Neuronal stem cell (in vitro differentiated cells): ENCODE measurements around the gene NT5C3A.

Experiments used
- DNase-seq: peaks from one replicate; pipeline ENCODE4 v3.0.0-alpha.2; 2013; ENCODE audit warnings: low spot score
- H2AFZ ChIP-seq: one replicate; pipeline ENCODE4 v1.6.1; 2013; ENCODE audit warnings: mild to moderate bottlenecking, low read length, inconsistent platforms
- H2AK5ac ChIP-seq: 2 replicates; pipeline ENCODE4 v1.6.1; 2013; ENCODE audit warnings: low read depth, mild to moderate bottlenecking, inconsistent platforms, low read length, moderate library complexity, mixed read lengths
- H2BK120ac ChIP-seq: 2 replicates; pipeline ENCODE4 v1.6.1; 2013; ENCODE audit warnings: low read depth, mild to moderate bottlenecking, inconsistent platforms, low read length, moderate library complexity, mixed read lengths
- H2BK12ac ChIP-seq: one replicate; pipeline ENCODE4 v1.6.1; 2013; ENCODE audit warnings: low read length, inconsistent platforms
- H2BK15ac ChIP-seq: 2 replicates; pipeline ENCODE4 v1.6.1; 2013; ENCODE audit warnings: mild to moderate bottlenecking, low read length, inconsistent platforms, mixed read lengths
- H2BK5ac ChIP-seq: one replicate; pipeline ENCODE4 v1.6.1; 2013; ENCODE audit warnings: inconsistent platforms, mild to moderate bottlenecking, low read length, moderate library complexity
- H3K14ac ChIP-seq: one replicate; pipeline ENCODE4 v1.6.1; 2013; ENCODE audit warnings: low read length, inconsistent platforms
- H3K18ac ChIP-seq: 2 replicates; pipeline ENCODE4 v1.6.1; 2013; ENCODE audit warnings: low read length, inconsistent platforms
- H3K23ac ChIP-seq: 2 replicates; pipeline ENCODE4 v1.6.1; 2013; ENCODE audit warnings: low read depth, mild to moderate bottlenecking, mixed read lengths, low read length, inconsistent platforms; ENCODE audit not compliant: poor library complexity
- H3K27ac ChIP-seq: replicated peaks from 3 replicates; pipeline ENCODE4 v1.5.1; 2013; ENCODE audit warnings: low read length, inconsistent platforms
- H3K27me3 ChIP-seq, 3 experiments: 2 replicates each; pipeline ENCODE4 v1.6.1; 2013; ENCODE audit warnings: low read length in 3 of 3, mild to moderate bottlenecking in 2 of 3, inconsistent platforms in 1 of 3, low read depth in 1 of 3, mixed read lengths in 1 of 3, moderate library complexity in 1 of 3; ENCODE audit not compliant: control insufficient read depth in 3 of 3, insufficient read depth in 3 of 3
- H3K36me3 ChIP-seq, 2 donors: replicated peaks in 1 of 2; 2 replicates each; pipeline ENCODE4 v1.6.1; 2013; ENCODE audit warnings: low read length in 2 of 2; ENCODE audit not compliant: control insufficient read depth in 2 of 2, insufficient read depth in 2 of 2
- H3K4ac ChIP-seq: 2 replicates; pipeline ENCODE4 v1.6.1; 2013; ENCODE audit warnings: inconsistent platforms, mild to moderate bottlenecking, low read length, moderate library complexity
- H3K4me1 ChIP-seq, 2 donors: 1 replicate in 1 of 2; 2 replicates in 1 of 2; pipeline ENCODE4 v1.6.1; 2013; ENCODE audit warnings: low read length in 2 of 2, low read depth in 1 of 2; ENCODE audit not compliant: control insufficient read depth in 2 of 2, insufficient read depth in 1 of 2
- H3K4me2 ChIP-seq: one replicate; pipeline ENCODE4 v1.6.1; 2013; ENCODE audit warnings: mild to moderate bottlenecking, low read length, inconsistent platforms; ENCODE audit not compliant: insufficient read depth, poor library complexity, severe bottlenecking
- H3K4me3 ChIP-seq, 2 donors: 2 replicates each; pipeline ENCODE4 v1.5.1; 2013; ENCODE audit warnings: low read length in 2 of 2, mild to moderate bottlenecking in 2 of 2, inconsistent platforms in 1 of 2, moderate library complexity in 1 of 2
- H3K79me1 ChIP-seq: one replicate; pipeline ENCODE4 v1.6.1; 2013; ENCODE audit warnings: low read depth, mild to moderate bottlenecking, inconsistent platforms, low read length, moderate library complexity
- H3K9ac ChIP-seq: one replicate; pipeline ENCODE4 v1.6.1; 2013; ENCODE audit warnings: mild to moderate bottlenecking, low read depth, low read length, inconsistent platforms; ENCODE audit not compliant: poor library complexity
- H3K9me3 ChIP-seq, 2 donors: replicated peaks in 1 of 2; 2 replicates each; pipeline versions ENCODE3 to v1.6.1; 2013; ENCODE audit warnings: low read length in 2 of 2, mild to moderate bottlenecking in 2 of 2, inconsistent platforms in 1 of 2, low read depth in 1 of 2, mixed read lengths in 1 of 2, moderate library complexity in 1 of 2; ENCODE audit not compliant: control insufficient read depth in 2 of 2, insufficient read depth in 1 of 2
- H4K8ac ChIP-seq: one replicate; pipeline ENCODE4 v1.6.1; 2013; ENCODE audit warnings: low read depth, mild to moderate bottlenecking, inconsistent platforms, low read length, moderate library complexity
- H4K91ac ChIP-seq: one replicate; pipeline ENCODE4 v1.6.1; 2013; ENCODE audit warnings: low read length, low read depth, mild to moderate bottlenecking, inconsistent platforms; ENCODE audit not compliant: poor library complexity
- WGBS, 2 donors: extraction: QIAGEN DNeasy Blood & Tissue Kit; methylation state at CpG; one replicate each; pipeline ENCODE4 v1.1.7; 2013; ENCODE audit warnings: missing lambda C conversion rate in 2 of 2, mixed read lengths in 1 of 2; ENCODE audit not compliant: insufficient read length in 2 of 2, insufficient replicate concordance in 1 of 2; ENCODE audit errors: extremely low coverage in 2 of 2; 5-methylcytosine and 5-hydroxymethylcytosine counted together

The NT5C3A gene

DNA sequence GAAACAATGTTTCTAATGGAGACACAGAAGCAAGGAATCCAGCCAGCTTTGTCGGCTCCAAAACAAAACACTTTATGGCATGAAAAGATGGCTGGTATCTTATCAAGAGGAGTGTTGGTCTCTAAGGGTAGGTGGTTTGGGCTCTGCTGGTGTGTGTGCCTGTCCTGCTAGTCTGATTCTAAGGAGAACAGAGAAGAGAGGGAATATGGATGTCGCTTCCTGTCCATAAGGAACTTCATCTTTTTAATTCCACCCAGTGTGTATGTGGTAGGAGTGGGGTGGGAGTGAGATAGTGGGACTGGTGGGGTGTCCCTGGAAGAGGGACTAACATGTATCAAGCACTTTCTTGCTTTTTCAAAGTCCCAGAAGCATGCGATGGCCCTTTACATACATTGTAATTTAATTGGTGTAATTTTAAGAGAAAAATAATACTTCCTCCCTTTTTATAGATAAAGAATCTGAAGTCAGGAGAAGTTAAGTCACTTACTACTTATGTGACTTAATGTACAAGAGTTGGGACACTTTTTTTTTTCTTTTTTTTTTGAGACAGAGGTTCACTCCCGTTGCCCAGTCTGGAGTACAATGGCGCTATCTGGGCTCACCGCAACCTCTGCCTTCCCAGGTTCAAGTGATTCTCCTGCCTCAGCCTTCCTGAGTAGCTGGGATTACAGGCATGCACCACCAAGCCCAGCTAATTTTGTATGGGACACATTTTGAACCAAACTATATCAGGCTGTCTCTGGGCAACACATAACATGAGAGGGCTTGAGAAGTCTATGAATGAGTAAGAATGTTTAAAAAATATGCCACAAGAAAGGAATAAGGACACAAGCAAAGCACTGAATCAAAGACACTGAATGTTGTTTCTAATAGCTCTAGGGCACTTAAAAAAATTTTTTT, 18.8 kb downstream of the NT5C3A start:
- H2BK15ac ChIP-seq, result no peak overlapping the region
- H3K36me3 ChIP-seq, result peaks cover 0 to 3% of the 10 kb centered on the region in 2 donors
- H2AFZ ChIP-seq, result no peak overlapping the region
- H3K27me3 ChIP-seq, result no peaks in the 10 kb centered on the region
- H4K8ac ChIP-seq, result no peak overlapping the region
- H3K4me3 ChIP-seq, result no peak overlapping the region
- H3K4me1 ChIP-seq, result peaks cover 0 to 2% of the 10 kb centered on the region in 2 donors
- no peak overlapping the region for H2BK5ac ChIP-seq
- no peak overlapping the region for H3K4me2 ChIP-seq
- no peak for DNase-seq
- no peak overlapping the region for H2BK12ac ChIP-seq
- H2BK120ac ChIP-seq, result no peak overlapping the region
- WGBS, 2 donors, result no CpG with 5 or more reads among the region's 6 CpGs
- peaks cover 0 to 3% of the 10 kb centered on the region in 2 donors for H3K9me3 ChIP-seq
- no peak overlapping the region for H3K23ac ChIP-seq
- no peak overlapping the region for H3K18ac ChIP-seq
- H3K4ac ChIP-seq, result no peak overlapping the region
- no peak overlapping the region for H2AK5ac ChIP-seq
- no peak overlapping the region for H3K9ac ChIP-seq
- no peak overlapping the region for H3K27ac ChIP-seq
- H3K14ac ChIP-seq, result no peak overlapping the region
- no peak overlapping the region for H4K91ac ChIP-seq
- peaks cover 3% of the 10 kb centered on the region for H3K79me1 ChIP-seq

DNA sequence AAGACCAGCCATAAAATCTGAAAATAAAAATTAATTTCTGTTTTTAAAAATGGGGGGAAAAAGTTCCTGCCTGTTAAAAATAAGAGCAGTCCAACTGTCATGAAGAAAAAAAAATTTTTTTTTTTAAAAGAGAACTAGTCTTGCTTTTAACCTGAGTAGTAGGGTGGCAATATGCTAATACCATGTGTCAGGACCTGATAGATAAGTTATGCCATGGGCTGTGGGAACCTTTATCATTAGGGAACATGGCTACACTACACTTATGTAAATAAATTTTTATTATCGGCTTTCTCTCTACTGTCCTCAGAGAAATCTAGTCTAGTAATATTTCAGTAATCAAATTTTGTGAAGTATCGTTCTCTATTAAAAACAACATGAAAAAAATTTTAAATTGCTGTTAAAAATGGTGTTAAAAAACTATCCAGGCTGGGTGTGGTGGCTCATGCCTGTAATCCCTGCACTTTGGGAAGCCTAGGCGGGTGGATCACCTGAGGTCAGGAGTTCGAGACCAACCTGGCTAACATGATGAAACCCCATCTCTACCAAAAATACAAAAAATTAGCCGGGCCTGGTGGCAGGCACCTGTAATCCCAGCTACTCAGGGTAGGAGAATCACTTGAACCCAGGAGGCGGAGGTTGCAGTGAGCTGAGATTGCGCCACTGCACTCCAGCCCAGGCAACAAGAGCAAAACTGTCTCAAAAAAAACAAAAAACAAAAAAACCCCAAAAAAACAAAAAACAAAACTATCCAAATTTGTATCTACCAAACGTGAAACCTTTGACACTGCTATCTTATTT, 20.7 kb downstream of the NT5C3A start:
- Histone ChIP-seq H3K4me1 (peaks cover 0 to 2% of the 10 kb centered on the region in 2 donors), H3K36me3 (peaks cover 0 to 3% of the 10 kb centered on the region in 2 donors), H3K18ac (no peak overlapping the region), H2BK5ac (no peak overlapping the region), H3K9ac (no peak overlapping the region), H3K4me3 (no peak overlapping the region), H4K8ac (no peak overlapping the region), H3K9me3 (peaks cover 0 to 3% of the 10 kb centered on the region in 2 donors), H4K91ac (no peak overlapping the region), H2AFZ (no peak overlapping the region), H3K23ac (no peak overlapping the region), H3K27ac (no peak overlapping the region), H2BK15ac (no peak overlapping the region), H2AK5ac (no peak overlapping the region), H3K14ac (no peak overlapping the region), H3K79me1 (peaks cover 2% of the 10 kb centered on the region), H3K4ac (no peak overlapping the region), H2BK120ac (no peak overlapping the region), H3K27me3 (no peaks in the 10 kb centered on the region), H2BK12ac (no peak overlapping the region), H3K4me2 (no peak overlapping the region)
- 100% methylated on average over 1 of the region's 8 CpGs; no CpG with 5 or more reads in 1 of the 2 donors for WGBS, 2 donors
- DNase-seq, result no peak

DNA sequence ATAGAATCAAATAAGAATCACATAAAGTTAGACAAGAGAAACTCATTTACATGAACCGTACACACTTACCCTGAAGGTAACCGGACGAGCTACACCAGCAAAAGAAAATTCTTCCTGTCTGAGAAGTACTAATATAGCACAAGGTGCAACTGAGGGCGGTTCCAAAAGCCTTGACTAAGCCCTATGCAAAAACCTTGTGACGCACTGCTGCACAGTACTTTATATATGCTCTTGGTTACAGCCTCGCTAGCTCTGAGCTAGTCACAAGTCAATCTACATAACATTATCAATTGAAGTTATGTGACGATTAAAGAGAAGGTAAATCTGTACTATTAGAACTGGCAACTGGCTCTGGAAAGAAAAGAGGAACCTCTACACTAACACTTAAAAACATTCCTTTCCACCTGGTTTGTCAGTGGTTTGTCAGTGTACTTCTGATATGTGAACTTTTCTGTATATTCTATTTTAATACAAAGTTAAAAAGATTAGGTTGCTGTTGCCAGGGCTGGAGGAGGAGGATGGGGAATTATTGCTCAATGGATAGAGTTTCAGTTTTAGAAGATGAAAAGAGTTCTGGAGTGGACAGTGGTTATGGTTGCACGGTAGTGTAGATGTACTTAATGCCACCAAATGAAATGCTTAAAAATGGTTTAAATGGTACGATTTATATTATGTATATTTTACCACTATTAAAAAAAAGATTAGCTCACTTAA, 21.6 kb downstream of the NT5C3A start:
- Histone ChIP-seq H4K91ac (no peak overlapping the region), H3K9ac (no peak overlapping the region), H2BK120ac (no peak overlapping the region), H3K4ac (no peak overlapping the region), H2BK12ac (no peak overlapping the region), H3K4me1 (peaks cover 0 to 2% of the 10 kb centered on the region in 2 donors), H2AK5ac (no peak overlapping the region), H2BK5ac (no peak overlapping the region), H3K9me3 (no peaks in the 10 kb centered on the region), H3K18ac (no peak overlapping the region), H3K4me2 (no peak overlapping the region), H3K14ac (no peak overlapping the region), H4K8ac (no peak overlapping the region), H3K36me3 (peaks cover 0 to 5% of the 10 kb centered on the region in 2 donors), H2AFZ (no peak overlapping the region), H2BK15ac (no peak overlapping the region), H3K23ac (no peak overlapping the region), H3K79me1 (peaks cover 2% of the 10 kb centered on the region), H3K27me3 (no peaks in the 10 kb centered on the region), H3K27ac (no peak overlapping the region), H3K4me3 (no peak overlapping the region)
- DNase-seq, result no peak
- no CpG with 5 or more reads among the region's 9 CpGs for WGBS, 2 donors
